ENCODE measurements around the gene FGFR3.

FGFR3 gene

DNA sequence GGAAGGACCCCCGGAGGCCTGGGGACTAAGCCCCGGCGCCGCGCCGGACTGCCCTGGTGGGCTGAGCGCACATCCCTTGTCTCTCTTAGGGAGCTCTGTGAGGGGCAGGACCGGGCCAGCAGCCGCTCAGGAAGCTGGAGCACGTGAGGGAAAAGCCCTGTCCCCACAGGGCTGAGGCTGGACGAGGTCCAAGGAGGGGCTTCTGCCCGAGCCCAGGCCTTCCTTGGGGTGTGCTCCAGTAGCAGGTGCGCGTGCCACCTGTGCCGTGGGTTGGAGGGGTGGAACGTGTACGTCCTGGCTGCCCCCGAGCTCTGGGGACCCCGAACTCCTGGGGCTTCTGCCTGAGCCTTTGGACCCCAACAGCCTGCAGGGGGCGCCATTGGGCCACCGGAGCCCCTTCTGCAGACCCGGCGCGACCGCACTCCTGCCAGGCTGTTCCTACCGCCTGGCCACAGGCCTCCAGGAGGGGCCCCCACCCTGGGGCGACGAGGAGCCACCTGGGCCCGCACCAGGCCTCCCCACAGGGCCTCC is 44.6 kb upstream of the FGFR3 start:
- TF ChIP-seq SPI1 (IDR thresholded peaks at IDR 0.05; ENCODE audit: low read depth, low read length) (no peak), TAF1 (IDR thresholded peaks at IDR 0.05; ENCODE audit: low read depth, low read length) (no peak), PAX5 (IDR thresholded peaks at IDR 0.05; ENCODE audit: insufficient read depth, low read length, severe bottlenecking) (no peak)
- DNase-seq (ENCODE audit: insufficient read length, low spot score) (peak; percentile 99), FAIRE-seq (peak; percentile 71)

GRCh38 chr4:1749370-1749769 is 43.7 kb upstream of the FGFR3 start:
- TF ChIP-seq POLR2AphosphoS5 (IDR thresholded peaks at IDR 0.05; ENCODE audit: low read depth, low read length) (no peak), POU2F2 (IDR thresholded peaks at IDR 0.05; ENCODE audit: low read depth, low read length) (no peak), TAF1 (IDR thresholded peaks at IDR 0.05; ENCODE audit: low read depth, low read length) (no peak), SPI1 (IDR thresholded peaks at IDR 0.05; ENCODE audit: low read depth, low read length) (no peak), POLR2A (IDR thresholded peaks at IDR 0.05; ENCODE audit: low read depth, low read length) (no peak)
- no peak for DNase-seq (ENCODE audit: insufficient read length, low spot score)
- no peak for FAIRE-seq

GRCh38 chr4:1749826-1750225 is 43.3 kb upstream of the FGFR3 start:
- DNase-seq (ENCODE audit: insufficient read length, low spot score) (no peak), FAIRE-seq (no peak)
- TF ChIP-seq SPI1 (IDR thresholded peaks at IDR 0.05; ENCODE audit: low read depth, low read length) (no peak), PAX5 (IDR thresholded peaks at IDR 0.05; ENCODE audit: insufficient read depth, low read length, severe bottlenecking) (no peak), POU2F2 (IDR thresholded peaks at IDR 0.05; ENCODE audit: low read depth, low read length) (no peak), POLR2A (IDR thresholded peaks at IDR 0.05; ENCODE audit: low read depth, low read length) (no peak), POLR2AphosphoS5 (IDR thresholded peaks at IDR 0.05; ENCODE audit: low read depth, low read length) (no peak), TAF1 (IDR thresholded peaks at IDR 0.05; ENCODE audit: low read depth, low read length) (no peak)

DNA sequence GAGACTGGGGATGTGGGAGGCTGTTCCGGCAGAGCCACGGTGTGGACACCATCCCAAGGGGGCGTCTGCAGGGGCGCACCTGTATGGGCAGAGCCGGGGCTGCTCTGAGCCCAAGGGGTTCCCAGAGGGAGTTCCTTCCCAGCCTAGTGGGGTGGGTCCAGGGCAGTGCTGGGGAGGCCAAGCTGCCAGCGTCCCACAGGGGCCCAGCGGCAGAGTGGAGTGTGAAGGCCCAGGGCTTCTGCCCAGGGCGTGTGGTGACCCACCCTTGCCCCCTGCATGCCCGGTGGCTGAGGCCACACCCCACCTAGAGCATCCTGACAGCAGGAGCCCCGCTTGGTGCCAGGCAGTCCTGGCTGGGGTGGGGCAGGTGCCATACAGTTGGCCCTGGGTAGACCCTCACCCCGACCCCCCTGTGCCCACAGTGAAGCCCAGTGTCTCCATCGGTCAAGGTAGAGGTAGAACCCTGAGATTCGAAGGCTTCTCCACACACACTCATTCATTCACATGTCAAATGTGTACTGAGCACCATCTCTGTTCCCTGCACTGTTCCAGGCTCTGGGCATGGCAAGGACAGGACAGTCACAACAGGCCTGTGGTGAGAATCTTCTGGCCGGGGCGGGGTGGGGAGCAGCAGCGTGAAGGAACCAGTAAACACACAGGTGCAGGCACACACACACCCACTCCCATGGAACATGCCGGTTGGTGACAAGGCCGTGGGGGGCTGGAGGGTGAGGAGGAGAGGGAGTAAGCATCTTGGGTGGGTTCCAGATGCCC is 42.5 kb upstream of the FGFR3 start:
- no peak for FAIRE-seq
- TF ChIP-seq PAX5 (IDR thresholded peaks at IDR 0.05; ENCODE audit: insufficient read depth, low read length, severe bottlenecking) (no peak), POLR2A (IDR thresholded peaks at IDR 0.05; ENCODE audit: low read depth, low read length) (no peak), POLR2AphosphoS5 (IDR thresholded peaks at IDR 0.05; ENCODE audit: low read depth, low read length) (no peak), TAF1 (IDR thresholded peaks at IDR 0.05; ENCODE audit: low read depth, low read length) (no peak), POU2F2 (IDR thresholded peaks at IDR 0.05; ENCODE audit: low read depth, low read length) (no peak), SPI1 (IDR thresholded peaks at IDR 0.05; ENCODE audit: low read depth, low read length) (no peak)
- no peak for DNase-seq (ENCODE audit: insufficient read length, low spot score)

DNA sequence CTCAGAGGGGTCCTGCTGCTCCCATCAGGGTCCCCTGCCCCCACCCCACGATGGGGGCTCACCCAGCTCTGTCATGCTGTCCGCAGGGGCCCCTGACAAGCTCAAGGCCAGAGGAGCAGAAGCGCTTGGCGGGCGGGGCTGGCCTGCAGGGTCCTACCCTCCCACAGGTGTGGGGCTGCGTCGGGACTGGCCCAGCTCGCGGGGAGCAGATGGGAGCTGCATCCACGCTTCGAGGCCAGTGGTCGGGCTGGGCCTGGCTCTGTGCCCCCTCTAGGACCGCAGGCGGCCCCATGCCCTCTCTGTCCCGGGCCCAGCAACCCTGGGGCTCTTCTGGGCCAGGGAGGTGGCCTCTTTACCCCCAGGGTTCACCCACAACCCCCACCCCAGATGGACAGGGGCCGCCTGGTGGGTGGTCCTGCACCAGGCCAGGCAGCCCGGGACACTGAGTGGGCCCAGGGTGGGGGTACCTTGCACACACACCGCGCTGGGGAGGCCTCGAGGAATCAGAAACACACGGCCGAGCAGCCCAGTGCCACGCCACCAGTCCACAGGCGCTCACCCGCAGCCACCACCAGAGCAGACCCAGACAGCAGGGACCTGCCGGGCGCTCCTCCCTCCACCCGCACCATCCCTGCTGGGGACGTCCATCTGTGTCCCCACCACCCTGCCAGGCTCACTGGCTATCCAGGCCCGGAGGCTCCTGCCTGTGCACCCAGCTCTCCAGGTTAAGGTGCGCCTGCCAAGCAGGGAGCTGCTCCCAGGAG is 41.8 kb upstream of the FGFR3 start:
- TF ChIP-seq PAX5 (IDR thresholded peaks at IDR 0.05; ENCODE audit: insufficient read depth, low read length, severe bottlenecking) = no peak
- TF ChIP-seq POLR2AphosphoS5 (IDR thresholded peaks at IDR 0.05; ENCODE audit: low read depth, low read length) = no peak
- no peak for TF ChIP-seq SPI1 (IDR thresholded peaks at IDR 0.05; ENCODE audit: low read depth, low read length)
- TF ChIP-seq POLR2A (IDR thresholded peaks at IDR 0.05; ENCODE audit: low read depth, low read length) = no peak
- TF ChIP-seq POU2F2 (IDR thresholded peaks at IDR 0.05; ENCODE audit: low read depth, low read length) = no peak
- TF ChIP-seq TAF1 (IDR thresholded peaks at IDR 0.05; ENCODE audit: low read depth, low read length) = no peak
- FAIRE-seq (no peak), DNase-seq (ENCODE audit: insufficient read length, low spot score) (no peak)

GRCh38 chr4:1751919-1752283 is 41.2 kb upstream of the FGFR3 start:
- no peak for TF ChIP-seq POLR2AphosphoS5 (IDR thresholded peaks at IDR 0.05; ENCODE audit: low read depth, low read length)
- TF ChIP-seq TAF1 (IDR thresholded peaks at IDR 0.05; ENCODE audit: low read depth, low read length) = no peak
- no peak for TF ChIP-seq SPI1 (IDR thresholded peaks at IDR 0.05; ENCODE audit: low read depth, low read length)
- no peak for TF ChIP-seq POU2F2 (IDR thresholded peaks at IDR 0.05; ENCODE audit: low read depth, low read length)
- TF ChIP-seq PAX5 (IDR thresholded peaks at IDR 0.05; ENCODE audit: insufficient read depth, low read length, severe bottlenecking) = no peak
- no peak for TF ChIP-seq POLR2A (IDR thresholded peaks at IDR 0.05; ENCODE audit: low read depth, low read length)
- FAIRE-seq = no peak

DNA sequence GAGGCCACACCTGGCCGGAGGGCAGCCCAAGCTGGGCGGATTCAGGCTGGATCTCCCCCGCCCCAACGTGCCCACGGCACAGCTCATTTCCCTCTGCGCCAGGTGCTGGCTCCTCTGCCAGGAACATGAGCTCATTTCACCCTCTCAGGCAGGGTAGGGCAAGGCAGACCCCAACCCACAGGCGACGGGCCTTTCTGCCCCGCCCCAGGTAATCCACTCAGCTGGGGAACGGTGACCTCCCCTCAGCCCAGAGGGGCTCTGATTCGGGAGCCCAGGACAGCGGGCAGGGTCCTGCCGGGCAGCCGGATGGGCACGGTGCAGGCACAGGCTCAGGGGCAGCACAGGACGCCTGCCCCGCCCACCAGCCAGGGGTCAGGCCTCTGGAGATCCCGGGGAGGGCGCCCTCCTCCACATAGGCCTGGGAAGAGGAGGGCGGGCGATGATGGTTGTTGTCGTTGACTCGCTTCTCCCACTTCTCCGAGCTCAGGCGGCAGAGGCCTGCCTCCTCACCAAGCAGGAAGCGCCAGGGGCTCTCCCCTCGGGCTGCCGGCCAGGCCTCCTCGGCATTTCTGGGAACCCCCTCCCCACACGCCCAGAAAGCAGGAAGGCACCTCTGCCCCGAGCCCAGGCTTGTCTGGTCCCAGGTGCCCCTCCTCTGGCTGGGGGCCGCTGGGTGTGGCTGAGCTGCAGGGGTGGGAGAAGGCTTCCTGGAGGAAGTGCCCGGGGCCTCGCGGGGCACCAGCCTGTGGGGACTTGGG is 40.6 kb upstream of the FGFR3 start:
- FAIRE-seq (peak; percentile 55), DNase-seq (ENCODE audit: insufficient read length, low spot score) (no peak)
- TF ChIP-seq POLR2AphosphoS5 (IDR thresholded peaks at IDR 0.05; ENCODE audit: low read depth, low read length) (no peak), TAF1 (IDR thresholded peaks at IDR 0.05; ENCODE audit: low read depth, low read length) (no peak), PAX5 (IDR thresholded peaks at IDR 0.05; ENCODE audit: insufficient read depth, low read length, severe bottlenecking) (no peak), POU2F2 (IDR thresholded peaks at IDR 0.05; ENCODE audit: low read depth, low read length) (no peak), POLR2A (IDR thresholded peaks at IDR 0.05; ENCODE audit: low read depth, low read length) (no peak)

More at GRCh38 chr4:1751919-1752283, 41.2 kb upstream of the FGFR3 start:
- no peak for DNase-seq (ENCODE audit: insufficient read length, low spot score)

DNA sequence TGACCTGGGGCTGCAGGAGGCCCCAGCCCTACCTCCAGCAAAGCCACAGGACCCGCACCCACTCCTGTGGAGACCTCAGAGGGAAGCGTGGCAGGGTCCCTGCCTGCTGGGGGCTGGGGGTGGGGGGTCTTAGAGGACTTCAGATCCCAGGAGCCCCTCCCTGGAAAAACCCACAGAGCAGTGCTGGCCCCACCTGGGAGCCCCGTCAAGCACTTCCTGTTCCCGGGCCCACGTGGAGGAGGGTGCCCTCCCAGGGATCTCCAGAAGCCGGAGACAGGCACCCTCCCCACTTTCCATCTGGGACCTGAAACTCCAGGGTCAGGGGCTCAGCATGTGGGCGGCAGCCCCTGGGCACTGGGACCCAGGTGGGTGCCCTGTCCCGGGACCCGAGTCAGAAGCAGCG is 39.8 kb upstream of the FGFR3 start:
- FAIRE-seq = no peak

DNA sequence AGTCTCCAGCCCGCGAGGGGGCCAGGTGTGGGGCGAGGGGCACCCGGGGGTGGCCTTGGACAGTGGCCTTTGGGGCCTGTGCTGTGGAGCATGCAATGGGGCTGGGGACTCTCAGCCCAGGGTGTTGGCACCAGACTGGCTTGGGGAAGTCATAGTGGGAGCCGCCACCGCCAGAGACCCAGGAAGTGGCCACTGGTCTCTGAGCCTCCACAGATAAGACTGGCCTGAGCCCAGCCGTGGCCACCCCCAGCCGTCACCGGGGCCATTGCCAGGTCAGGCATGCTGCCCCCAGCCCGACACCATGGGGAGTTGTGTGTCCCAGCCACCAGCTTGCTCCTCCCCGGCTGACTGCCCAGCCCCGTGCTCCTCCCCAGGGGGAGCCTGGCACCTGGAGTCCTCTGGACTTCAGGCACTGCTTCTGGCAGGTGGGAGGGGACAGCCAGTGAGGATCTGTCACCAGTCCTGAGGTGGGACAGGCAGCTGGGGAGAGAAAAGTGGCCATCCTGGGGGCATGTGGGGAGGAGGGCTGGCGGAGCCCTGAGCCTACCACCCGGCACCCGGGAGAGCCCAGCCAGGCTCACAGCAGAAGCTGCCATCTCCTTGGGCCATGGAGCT is 39.3 kb upstream of the FGFR3 start:
- no peak for DNase-seq (ENCODE audit: insufficient read length, low spot score)
- FAIRE-seq = no peak
- TF ChIP-seq PAX5 (IDR thresholded peaks at IDR 0.05; ENCODE audit: insufficient read depth, low read length, severe bottlenecking) (no peak), POU2F2 (IDR thresholded peaks at IDR 0.05; ENCODE audit: low read depth, low read length) (no peak), POLR2AphosphoS5 (IDR thresholded peaks at IDR 0.05; ENCODE audit: low read depth, low read length) (no peak), POLR2A (IDR thresholded peaks at IDR 0.05; ENCODE audit: low read depth, low read length) (no peak), TAF1 (IDR thresholded peaks at IDR 0.05; ENCODE audit: low read depth, low read length) (no peak), SPI1 (IDR thresholded peaks at IDR 0.05; ENCODE audit: low read depth, low read length) (no peak)

More for the DNA sequence above, 39.8 kb upstream of the FGFR3 start:
- DNase-seq (ENCODE audit: insufficient read length, low spot score) = no peak
- no peak for TF ChIP-seq POU2F2 (IDR thresholded peaks at IDR 0.05; ENCODE audit: low read depth, low read length)
